ENCODE results near the gene SHH.

The SHH gene

GRCh38 chr7:155796381-155797261 lies 15.6 kb downstream of the SHH start:
- no peak overlapping the region for H3K4me3 ChIP-seq (replicated peaks; ENCODE audit: low read depth, low read length)
- no peak for DNase-seq (ENCODE audit: extremely low read depth, low read depth)

GRCh38 chr7:155795951-155796350 lies 16.3 kb downstream of the SHH start:
- TF ChIP-seq CTCF (IDR thresholded peaks at IDR 0.05; ENCODE audit: low read depth, low read length, missing control alignments) = no peak
- no peak for DNase-seq (ENCODE audit: extremely low read depth, low read depth)
- no peak overlapping the region for H3K4me3 ChIP-seq (replicated peaks; ENCODE audit: low read depth, low read length)

More at GRCh38 chr7:155796381-155797261, 15.6 kb downstream of the SHH start:
- peak; percentile 29 for TF ChIP-seq CTCF (IDR thresholded peaks at IDR 0.05; ENCODE audit: low read depth, low read length, missing control alignments)

GRCh38 chr7:155795401-155795800 lies 16.9 kb downstream of the SHH start:
- TF ChIP-seq CTCF (IDR thresholded peaks at IDR 0.05; ENCODE audit: low read depth, low read length, missing control alignments) = no peak
- no peak for DNase-seq (ENCODE audit: extremely low read depth, low read depth)
- H3K4me3 ChIP-seq (replicated peaks; ENCODE audit: low read depth, low read length) = no peak overlapping the region

GRCh38 chr7:155794196-155794595 lies 18.1 kb downstream of the SHH start:
- no peak for TF ChIP-seq CTCF (IDR thresholded peaks at IDR 0.05; ENCODE audit: low read depth, low read length, missing control alignments)
- no peak for DNase-seq (ENCODE audit: extremely low read depth, low read depth)
- no peak overlapping the region for H3K4me3 ChIP-seq (replicated peaks; ENCODE audit: low read depth, low read length)

- no peak for DNase-seq (ENCODE audit: extremely low read depth, low read depth)
- TF ChIP-seq CTCF (IDR thresholded peaks at IDR 0.05; ENCODE audit: low read depth, low read length, missing control alignments) = no peak
Measured at GRCh38 chr7:155793720-155794119, 18.5 kb downstream of the SHH start.

GRCh38 chr7:155792999-155793560 lies 19.2 kb downstream of the SHH start:
- TF ChIP-seq CTCF (IDR thresholded peaks at IDR 0.05; ENCODE audit: low read depth, low read length, missing control alignments) = no peak
- no peak overlapping the region for H3K4me3 ChIP-seq (replicated peaks; ENCODE audit: low read depth, low read length)
- no peak for DNase-seq (ENCODE audit: extremely low read depth, low read depth)

More at GRCh38 chr7:155793720-155794119, 18.5 kb downstream of the SHH start:
- no peak overlapping the region for H3K4me3 ChIP-seq (replicated peaks; ENCODE audit: low read depth, low read length)
